Erythroblast (primary cell): ENCODE data around the gene GNG13.

Source experiments
- GATA1 ChIP-seq: IDR thresholded peaks from 2 replicates; pipeline ENCODE4 v1.6.1; 2011; ENCODE audit warnings: low read depth, mild to moderate bottlenecking, control low read depth, low read length, moderate library complexity
- POLR2A ChIP-seq: IDR thresholded peaks from 2 replicates; pipeline ENCODE4 v1.6.1; 2011; ENCODE audit warnings: mild to moderate bottlenecking, low read length

DNA sequence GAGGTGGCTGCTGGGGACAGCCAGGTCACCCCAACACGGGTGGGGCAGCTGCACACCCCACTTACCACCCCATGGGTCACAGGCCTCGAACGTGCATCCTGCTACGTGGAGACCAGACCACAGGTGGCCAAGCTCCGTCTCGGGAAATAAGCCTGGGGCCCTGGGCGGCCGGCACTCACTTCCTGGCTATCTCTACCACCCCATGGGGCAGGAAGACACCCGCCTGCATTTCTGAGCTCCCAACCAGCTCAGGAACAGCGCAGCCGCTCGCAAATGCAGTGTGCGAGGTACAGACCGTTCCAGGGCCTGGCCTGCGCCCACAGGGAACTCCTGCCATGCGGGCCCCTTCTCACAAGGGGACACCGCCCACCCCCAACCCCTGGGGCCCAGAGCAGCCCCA is 4.9 kb upstream of the GNG13 start:
- TF ChIP-seq POLR2A (no peak), GATA1 (no peak)
